Parathyroid adenoma (tissue), 2 donors: ENCODE measurements around the gene TMBIM1.

Experiments
- H2AFZ ChIP-seq: fragments of 300-600 bp; sonication (generic); one replicate; pipeline ENCODE4 v1.7.0; 2017; ENCODE audit warnings: antibody characterized with exemption, mild to moderate bottlenecking
- H3K27ac ChIP-seq: fragments of 300-600 bp; sonication (generic); one replicate; pipeline ENCODE4 v1.7.0; 2017
- H3K27me3 ChIP-seq: fragments of 300-600 bp; sonication (generic); one replicate; pipeline ENCODE4 v1.7.0; 2017; ENCODE audit warnings: low read length; ENCODE audit not compliant: control insufficient read depth, insufficient read depth
- H3K36me3 ChIP-seq: fragments of 300-600 bp; sonication (generic); one replicate; pipeline ENCODE4 v1.7.0; 2017; ENCODE audit warnings: low read length; ENCODE audit not compliant: control insufficient read depth, insufficient read depth
- H3K4me1 ChIP-seq: fragments of 300-600 bp; sonication (generic); one replicate; pipeline ENCODE4 v1.7.0; 2017; ENCODE audit warnings: control low read depth
- H3K4me2 ChIP-seq: fragments of 300-600 bp; sonication (generic); one replicate; pipeline ENCODE4 v1.7.0; 2017; ENCODE audit warnings: low read length
- H3K4me3 ChIP-seq: fragments of 300-600 bp; sonication (generic); one replicate; pipeline ENCODE4 v1.7.0; 2017; ENCODE audit warnings: low read depth, low read length
- H3K79me2 ChIP-seq: fragments of 300-600 bp; sonication (generic); one replicate; pipeline ENCODE4 v1.7.0; 2017; ENCODE audit warnings: control low read depth
- H3K9ac ChIP-seq: fragments of 300-600 bp; sonication (generic); one replicate; pipeline ENCODE4 v1.7.0; 2017; ENCODE audit warnings: mild to moderate bottlenecking
- H3K9me3 ChIP-seq: fragments of 300-600 bp; sonication (generic); one replicate; pipeline ENCODE4 v1.7.0; 2017; ENCODE audit warnings: low read length; ENCODE audit not compliant: control insufficient read depth
- CTCF ChIP-seq: fragments of 300-600 bp; sonication (generic); IDR thresholded peaks from one replicate; pipeline ENCODE4 v1.7.0; 2017; ENCODE audit warnings: antibody characterized with exemption, mild to moderate bottlenecking
- donor health status: primary hyperparathyroidism.

The TMBIM1 gene

GRCh38 chr2:218261423-218262236 lies 30.7 kb downstream of the TMBIM1 start:
- Histone ChIP-seq H3K4me1 (peaks cover 2% of the 10 kb centered on the region), H3K36me3 (no peaks in the 10 kb centered on the region), H3K9ac (no peak overlapping the region), H3K27ac (no peak overlapping the region), H2AFZ (no peak overlapping the region), H3K79me2 (no peaks in the 10 kb centered on the region), H3K27me3 (no peaks in the 10 kb centered on the region), H3K9me3 (no peaks in the 10 kb centered on the region), H3K4me3 (no peak overlapping the region), H3K4me2 (no peak overlapping the region)
- no peak for TF ChIP-seq CTCF

DNA sequence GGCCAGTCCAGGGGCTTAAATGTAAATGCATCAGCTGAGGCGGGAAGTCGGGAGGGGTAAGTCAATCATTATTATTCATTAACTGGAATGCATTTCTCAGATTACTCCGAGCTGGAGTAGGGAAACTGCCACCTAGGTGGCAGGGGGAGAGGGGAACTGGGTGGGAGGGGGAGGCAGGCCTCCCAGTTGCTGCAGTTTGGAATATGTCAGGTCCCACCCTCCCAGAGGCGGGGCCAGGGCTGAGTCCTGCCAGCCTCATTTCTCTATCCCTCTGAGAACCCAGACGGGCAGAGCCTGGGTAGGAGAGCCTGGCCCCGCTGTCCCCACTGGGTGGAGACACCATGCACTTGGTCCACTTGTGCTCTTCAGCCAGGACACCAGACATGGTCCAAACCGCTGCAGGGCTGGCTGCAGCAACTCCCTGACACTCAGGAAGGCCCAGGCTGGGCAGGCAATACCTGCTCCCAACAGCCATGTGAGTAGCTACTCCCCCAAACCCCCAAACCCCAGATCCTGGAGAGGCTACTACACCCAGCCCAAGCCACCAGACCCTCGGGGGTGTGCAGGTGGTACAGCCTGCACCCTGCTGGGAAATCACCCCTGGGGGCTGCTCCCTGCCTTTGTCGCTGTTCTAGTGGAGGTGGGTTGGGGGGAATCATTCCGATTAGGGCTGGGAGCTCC lies 31.4 kb downstream of the TMBIM1 start, which contains the start of gene GPBAR1:
TSS of gene GPBAR1 (plus strand) at position 274 of the 681 bp plus-strand sequence. CDS start 1,710 bp downstream, outside the sequence.
- Histone ChIP-seq H3K4me3 (no peak within 1 kb of the TSS), H3K9ac (no peak within 1 kb of the TSS), H3K36me3 (no peaks in the 10 kb centered on the region), H3K27me3 (no peaks in the 10 kb centered on the region), H2AFZ (no peak within 1 kb of the TSS), H3K27ac (peak within 1 kb of the TSS; percentile 63), H3K4me2 (no peak within 1 kb of the TSS), H3K9me3 (no peaks in the 10 kb centered on the region), H3K79me2 (no peaks in the 10 kb centered on the region), H3K4me1 (peaks cover 2% of the 10 kb centered on the region)
- TF ChIP-seq CTCF = no peak

DNA sequence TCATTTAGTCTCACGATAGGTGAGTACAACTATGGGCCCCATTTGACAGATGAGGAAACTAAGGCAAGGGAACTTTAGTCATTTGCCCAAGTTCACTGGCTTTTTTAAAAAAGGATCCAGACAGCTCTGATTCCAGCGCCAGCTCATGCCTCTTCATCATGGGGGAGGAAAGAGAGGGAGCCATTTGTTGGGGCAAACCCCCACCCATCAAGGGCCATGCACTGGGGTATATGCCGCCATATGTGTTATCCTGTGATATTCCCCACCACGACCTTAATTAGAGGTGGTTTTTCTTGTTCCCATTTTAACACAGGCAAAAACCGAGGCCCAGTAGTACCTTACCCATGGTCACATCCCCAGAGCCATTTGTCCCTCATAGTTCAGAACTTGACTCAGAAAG lies 32.1 kb downstream of the TMBIM1 start:
- no peak overlapping the region for H3K4me3 ChIP-seq
- H3K9me3 ChIP-seq = no peaks in the 10 kb centered on the region
- peak overlapping the region; percentile 63 for H3K27ac ChIP-seq
- H3K4me2 ChIP-seq = no peak overlapping the region
- no peaks in the 10 kb centered on the region for H3K36me3 ChIP-seq
- H2AFZ ChIP-seq = no peak overlapping the region
- H3K27me3 ChIP-seq = no peaks in the 10 kb centered on the region
- peaks cover 2% of the 10 kb centered on the region for H3K4me1 ChIP-seq
- H3K79me2 ChIP-seq = no peaks in the 10 kb centered on the region
- TF ChIP-seq CTCF = no peak
- no peak overlapping the region for H3K9ac ChIP-seq

GRCh38 chr2:218259099-218259961 lies 33.0 kb downstream of the TMBIM1 start:
- no peaks in the 10 kb centered on the region for H3K9me3 ChIP-seq
- peaks cover 2% of the 10 kb centered on the region for H3K4me1 ChIP-seq
- H3K4me2 ChIP-seq = no peak overlapping the region
- H3K27me3 ChIP-seq = no peaks in the 10 kb centered on the region
- no peak overlapping the region for H2AFZ ChIP-seq
- no peak overlapping the region for H3K9ac ChIP-seq
- TF ChIP-seq CTCF = no peak
- peak overlapping the region; percentile 63 for H3K27ac ChIP-seq
- no peaks in the 10 kb centered on the region for H3K36me3 ChIP-seq
- H3K79me2 ChIP-seq = no peaks in the 10 kb centered on the region
- H3K4me3 ChIP-seq = no peak overlapping the region
